Mucosa of gallbladder (tissue), 1 donor: ENCODE data around the gene CCDC106. TPM values are rescaled to one million over a fixed set of nuclear protein-coding genes. Genes with fewer than 3 reads are reported as not detected.

ENCODE experiments used
- DNase-seq: peaks from one replicate; pipeline ENCODE4 v3.0.0-alpha.2; 2020; ENCODE audit warnings: low spot score
- total RNA-seq: library from RNA; stranded (reverse); gene quantifications from one replicate; pipeline ENCODE4 v1.2.1, GENCODE V29; 2021
- donor health status: DM: no; HTN: no; CAD: no.

Gene CCDC106
- total RNA-seq, result 18.4 TPM

DNA sequence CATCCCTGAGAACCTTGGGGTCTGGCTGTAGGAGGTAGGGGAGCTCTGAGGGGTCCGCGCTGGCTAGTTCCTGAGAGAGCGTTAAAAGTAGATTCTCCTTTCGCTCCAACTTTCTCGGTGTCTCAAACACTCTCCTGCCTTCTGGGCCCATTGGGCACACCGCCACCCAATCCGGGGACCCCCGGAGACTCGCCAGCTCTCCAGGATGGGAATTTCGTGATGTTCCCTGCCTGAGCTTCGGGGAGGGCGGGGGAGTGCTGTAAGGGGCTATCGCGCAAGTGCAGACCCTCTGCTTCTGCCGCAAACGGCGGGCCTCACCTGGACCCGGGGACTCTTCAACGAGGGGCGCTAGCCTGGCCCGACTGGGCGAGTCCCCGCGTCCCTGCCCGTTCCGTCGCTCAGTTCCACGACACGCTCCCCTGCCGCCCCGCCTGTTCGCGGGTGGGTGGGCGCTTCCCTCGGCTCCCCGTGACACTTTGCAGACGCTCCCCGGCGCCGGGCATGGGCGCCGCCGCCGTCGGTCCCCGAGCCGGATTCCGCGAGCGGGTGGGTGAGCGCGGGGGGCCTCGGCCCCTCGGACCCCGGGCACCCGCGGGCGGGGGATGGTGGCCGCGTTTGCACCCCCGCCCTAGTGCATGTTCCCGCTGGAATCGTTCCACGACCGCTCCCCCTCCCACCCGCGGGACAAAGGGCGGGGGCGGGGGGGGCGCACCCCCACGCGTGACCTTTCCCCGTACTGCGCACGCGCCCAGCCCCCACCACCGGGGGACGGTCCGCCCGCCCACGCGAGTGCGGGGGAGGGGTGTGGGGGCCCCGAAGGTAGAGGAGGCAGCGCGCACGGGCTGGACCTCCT lies at the start of gene CCDC106:
CCDC106 (plus strand) TSS at position 481 of the 853 bp plus-strand sequence. CDS start 835 bp downstream, outside the sequence.
- no peak for DNase-seq

DNA sequence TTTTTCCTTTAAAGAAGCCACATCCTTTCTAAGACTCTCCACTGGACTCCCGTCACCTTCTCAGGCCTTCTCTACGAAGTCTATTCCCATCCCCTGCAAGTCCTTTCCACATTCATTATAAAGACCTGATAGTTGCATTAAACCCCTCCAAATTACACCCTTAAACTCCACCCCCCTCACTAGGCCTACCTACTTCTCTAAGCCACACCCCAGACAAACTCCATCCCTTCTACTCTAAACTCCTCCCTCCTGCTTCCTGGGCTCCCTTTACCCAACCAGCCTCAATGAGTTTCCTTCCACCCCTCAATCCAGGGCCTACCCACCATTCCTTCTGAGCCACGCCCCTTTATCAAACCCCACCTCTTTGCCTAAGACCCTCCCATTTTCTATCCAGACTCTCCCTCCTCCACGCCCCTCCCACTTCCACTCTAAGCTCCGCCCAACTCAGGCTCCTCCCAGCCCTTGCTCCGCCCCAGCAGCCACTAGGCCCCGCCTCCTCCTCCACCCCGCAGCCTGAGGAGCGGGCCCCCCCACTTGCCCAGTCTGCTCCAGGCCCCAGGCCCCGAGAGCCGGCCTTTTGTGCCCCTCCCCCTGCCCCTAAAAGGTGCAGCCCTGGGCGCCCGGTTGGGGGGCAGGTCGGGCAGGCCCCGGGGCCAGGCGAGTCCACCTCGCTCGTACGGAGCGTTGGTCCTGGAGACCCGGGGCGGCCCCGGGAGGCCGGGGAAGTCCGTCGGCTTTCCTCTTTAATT lies 49.1 kb upstream of the CCDC106 start:
- DNase-seq, result peak; percentile 94

DNA sequence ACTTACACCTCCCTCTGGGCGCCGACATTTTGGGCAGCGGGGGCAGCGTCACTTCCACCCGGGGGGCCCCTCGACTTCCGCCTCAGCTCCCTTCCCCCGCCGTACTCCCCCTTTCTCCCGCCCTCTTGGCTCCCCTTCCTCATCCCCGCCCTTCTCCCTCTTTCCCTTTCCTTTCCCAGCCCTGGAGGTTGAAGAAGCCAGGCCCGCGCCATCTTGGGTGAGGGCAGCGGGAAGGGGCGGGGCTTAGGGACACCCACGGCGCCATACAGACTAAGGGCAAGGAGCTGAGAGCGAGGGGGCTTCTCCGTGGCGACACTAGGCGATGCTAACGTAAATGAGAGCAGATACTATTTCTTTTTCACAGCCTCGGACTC lies 48.6 kb upstream of the CCDC106 start, which contains the start of gene FIZ1:
FIZ1 (minus strand) TSS at position 50 of the 374 bp plus-strand sequence. CDS start 1,652 bp downstream, outside the sequence.
- peak; percentile 98 for DNase-seq

DNA sequence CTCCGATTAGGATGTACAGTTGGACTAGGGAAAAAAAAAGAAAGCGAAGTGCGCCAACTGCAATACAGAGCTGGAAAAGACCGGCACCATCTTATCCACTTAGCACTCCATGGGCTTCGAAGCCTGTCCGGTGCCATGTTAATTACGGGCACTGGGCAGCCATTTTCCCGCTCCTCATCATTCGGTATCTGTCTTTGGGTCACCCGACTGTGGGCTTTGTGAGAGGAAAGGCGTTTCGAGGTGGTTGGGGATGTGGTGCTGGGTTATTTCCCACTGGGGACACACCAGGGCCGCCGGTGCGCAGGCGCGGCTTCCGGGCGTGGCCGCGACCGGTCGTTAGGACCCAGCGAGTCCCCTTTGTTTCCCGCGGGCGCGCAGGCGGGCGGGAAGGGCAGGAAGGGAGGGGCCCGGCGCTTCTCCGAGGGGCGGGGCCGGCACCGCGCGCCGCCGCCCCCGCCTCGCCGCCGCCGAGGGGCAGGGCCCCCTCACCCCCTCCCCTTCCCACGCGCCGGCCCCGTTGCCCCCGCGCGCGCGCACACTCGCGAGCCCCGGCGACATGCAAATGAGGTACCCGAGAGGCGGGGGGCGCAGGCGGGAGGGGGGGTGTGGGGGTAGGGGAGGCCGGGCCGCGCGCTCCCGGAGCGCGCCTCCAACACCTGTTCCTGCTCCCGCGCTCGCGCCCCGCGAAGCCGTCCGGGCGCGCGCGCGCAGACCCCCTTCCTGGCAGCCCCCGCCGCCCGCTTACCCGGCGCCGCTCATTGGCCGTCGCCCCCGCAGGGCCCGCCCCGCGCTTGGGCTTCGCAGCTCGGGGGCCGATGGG lies 48.0 kb upstream of the CCDC106 start, which contains the start of gene ZNF524:
ZNF524 (plus strand) TSS at position 447 of the 820 bp plus-strand sequence. CDS start 1,825 bp downstream, outside the sequence.
- DNase-seq, result peak; percentile 85

DNA sequence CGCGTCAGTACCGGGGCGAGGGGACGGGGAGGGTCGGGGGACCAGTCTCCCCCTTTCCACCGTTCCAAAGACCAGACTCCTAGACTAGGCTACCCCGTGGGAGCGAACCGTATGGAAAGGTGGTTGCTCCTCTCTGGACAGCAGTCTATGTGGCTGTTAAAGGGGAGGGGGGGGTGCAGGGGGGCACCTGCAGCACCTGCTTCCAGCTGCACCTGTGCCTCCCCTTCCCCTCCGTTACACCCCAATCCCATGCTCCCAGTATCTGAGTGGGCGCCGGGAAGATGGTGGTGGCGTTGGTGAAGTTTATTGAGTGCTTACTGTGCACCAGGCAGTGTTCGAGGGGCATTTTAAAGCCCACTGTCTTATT lies 47.4 kb upstream of the CCDC106 start:
- DNase-seq, result no peak

DNA sequence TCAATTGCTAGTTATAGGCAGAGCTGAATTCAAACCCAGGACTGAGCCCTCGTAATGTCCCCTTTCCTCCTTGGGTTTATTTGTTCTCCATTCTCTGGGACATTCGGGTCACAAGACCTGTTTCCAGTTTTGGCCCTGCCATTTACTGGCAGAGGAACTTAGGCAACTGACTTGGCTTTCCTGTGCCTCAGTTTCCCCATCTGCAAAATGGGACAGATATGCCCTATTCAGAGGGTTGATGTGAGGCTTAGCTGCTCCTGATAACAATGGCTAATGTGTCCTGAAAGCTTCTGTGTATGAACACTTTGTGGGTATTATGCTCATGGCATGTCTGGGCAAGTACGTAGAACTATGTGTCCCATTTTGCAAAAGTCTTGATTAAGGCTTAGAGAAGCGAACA lies 46.9 kb upstream of the CCDC106 start:
- no peak for DNase-seq

DNA sequence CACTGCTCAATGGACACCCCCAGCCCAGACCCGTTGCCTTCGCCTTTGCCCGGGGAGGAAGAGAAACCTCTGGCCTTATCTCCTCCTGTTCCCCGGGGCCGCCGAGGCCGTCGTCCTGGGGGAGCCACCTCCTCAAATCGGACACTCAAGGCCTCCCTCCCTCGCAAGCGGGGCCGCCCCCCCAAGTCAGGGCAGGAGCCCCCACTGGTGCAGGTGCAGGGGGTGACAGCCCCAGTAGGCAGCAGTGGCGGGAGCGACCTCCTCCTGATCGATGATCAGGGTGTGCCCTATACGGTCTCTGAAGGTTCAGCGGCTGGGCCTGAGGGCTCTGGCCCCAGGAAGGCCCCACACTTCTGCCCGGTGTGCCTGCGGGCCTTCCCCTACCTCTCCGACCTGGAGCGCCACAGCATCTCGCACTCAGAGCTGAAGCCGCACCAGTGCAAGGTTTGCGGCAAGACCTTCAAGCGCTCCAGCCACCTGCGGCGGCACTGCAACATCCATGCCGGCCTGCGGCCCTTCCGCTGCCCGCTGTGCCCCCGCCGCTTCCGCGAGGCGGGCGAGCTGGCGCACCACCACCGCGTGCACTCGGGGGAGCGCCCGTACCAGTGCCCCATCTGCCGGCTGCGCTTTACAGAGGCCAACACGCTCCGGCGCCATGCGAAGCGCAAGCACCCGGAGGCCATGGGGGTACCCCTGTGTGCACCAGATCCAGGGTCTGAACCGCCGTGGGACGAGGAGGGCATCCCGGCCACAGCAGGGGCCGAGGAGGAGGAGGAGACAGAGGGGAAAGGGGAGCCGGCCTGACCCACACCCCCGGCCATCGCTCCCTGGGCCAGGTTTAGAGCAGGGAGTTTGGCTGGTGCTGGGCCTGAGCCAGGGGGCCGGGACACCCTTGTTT lies 45.7 kb upstream of the CCDC106 start:
- DNase-seq, result no peak

DNA sequence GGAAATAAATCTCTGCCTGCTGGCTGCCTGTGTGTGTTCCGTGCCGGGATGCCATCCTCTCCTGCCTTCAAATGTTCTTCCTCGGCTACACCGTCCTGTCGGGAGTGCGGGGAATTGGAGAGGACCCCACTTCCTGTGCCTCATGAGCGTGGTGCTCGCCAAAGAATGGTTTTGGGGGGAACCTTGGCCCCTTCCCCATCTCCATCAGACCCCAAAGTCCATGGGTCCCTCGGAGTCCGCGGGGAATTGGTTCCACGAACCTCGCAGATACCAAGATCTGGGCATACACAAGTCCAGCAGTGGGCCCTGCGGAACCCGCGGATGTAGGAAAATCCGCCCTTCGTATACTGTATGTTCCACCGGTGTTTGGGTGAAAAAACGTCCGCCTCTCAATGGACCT lies 44.9 kb upstream of the CCDC106 start:
- no peak for DNase-seq

DNA sequence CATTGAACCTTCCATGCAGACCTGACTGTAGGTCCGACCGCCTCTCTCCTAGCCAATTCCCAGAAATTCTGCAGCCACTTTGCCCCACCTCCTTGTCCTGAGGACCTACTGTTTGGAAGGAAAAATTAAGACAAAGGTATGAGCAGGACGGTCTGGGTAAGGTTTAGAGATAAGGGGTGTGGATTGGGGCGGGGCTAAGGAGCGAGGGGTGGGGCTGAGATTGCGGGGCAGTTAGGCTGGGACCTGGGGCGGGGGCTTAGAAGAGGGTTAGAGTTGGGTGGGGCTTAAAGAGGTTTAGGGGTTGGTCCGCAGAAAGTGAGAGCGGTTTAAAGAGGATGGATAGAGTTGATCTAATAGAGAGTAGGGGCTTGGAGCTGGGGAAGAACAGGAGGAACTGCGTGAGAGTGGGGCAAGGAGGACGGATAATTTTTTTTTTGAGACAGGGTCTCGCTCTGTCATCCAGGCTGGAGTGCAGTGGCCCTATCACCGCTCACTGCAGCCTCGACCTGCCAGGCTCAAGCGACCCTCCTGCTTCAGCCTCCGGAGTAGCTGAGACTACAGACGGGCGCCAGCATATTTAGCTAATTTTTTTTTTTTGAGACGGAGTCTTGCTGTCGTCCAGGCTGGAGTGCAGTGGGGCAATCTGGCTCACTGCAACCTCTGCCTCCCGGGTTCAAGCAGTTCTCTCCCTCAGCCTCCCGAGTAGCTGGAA lies 44.3 kb upstream of the CCDC106 start:
- DNase-seq, result no peak

DNA sequence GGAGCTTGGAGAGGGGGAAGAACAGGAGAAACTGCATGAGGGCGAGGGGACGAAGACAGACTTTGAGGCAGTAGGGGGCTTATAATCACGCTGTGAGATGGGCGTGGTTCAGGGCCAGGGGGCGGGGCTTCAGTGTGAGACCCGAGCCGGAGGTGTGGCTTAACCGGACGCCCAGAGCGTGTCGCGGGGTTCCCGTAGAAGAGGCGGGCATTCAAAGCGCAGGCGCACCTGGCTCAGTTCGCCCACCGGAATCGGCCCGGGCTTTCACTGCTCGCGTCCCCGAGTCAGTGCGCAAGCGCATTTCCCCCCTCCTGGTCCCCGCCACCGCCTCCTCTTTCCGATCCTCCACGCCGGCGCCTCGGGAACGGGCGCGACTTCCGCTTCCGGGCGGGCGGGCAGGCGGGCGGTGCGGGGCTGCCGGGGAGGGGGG lies 42.8 kb upstream of the CCDC106 start:
- DNase-seq, result peak; percentile 97

DNA sequence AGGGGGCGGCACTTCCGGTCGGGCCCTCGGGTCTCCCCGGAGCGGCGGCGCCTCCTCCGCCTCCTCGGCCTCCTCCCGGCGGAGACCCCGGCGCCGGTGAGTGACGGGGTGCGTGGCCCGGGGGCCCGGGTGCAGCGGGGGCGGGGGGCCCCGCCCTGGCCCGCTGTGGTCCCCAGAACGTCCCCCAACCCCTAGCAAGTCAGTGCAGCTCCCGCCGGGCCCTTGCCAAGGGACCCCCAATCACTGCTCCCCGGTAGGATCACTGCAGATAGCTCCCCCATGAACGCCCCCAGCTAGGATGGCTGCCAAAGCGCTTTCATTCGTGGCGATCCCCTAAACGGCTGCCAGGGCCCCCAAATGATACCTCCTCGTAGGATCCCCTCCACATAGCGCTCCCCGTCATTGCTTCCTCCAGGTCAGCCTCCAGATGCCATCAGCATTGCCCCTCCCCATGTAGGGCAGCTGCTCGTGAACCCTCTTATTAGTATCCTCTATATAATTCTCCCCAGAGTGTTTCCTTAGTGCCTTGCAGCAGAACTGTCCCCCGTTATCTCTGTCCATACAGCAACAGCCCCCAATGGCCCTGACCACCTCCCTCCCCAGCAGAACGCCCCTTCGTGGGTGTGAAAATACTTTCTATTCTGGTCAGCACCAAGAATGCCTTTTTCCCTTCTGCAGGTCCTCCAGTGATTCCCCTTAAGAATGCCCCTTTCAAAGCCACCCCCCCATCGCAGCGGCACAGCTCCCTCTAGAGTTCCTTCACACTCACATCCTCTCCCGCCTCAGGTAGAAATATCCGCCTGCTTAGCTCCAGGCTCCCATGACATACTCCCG lies 42.2 kb upstream of the CCDC106 start, which contains the start of gene ZNF865:
ZNF865 (plus strand) TSS at position 11 of the 834 bp plus-strand sequence. CDS start 7,972 bp downstream, outside the sequence.
- peak; percentile 71 for DNase-seq

DNA sequence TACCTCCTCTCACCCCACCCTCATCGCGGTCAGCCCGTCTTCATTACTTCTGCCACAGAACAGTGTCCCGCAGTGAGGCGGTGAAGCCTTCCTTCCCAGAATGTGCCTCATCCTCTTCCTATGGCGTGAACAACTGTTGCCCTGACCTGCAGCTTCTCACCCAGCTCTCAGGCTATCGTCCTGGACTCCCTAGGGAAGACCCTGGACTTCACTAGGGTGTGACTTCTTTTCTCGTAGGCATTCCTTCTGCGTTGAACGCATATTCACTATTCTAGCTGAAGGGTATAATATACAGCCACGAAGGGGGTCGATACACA lies 41.6 kb upstream of the CCDC106 start:
- DNase-seq, result no peak

DNA sequence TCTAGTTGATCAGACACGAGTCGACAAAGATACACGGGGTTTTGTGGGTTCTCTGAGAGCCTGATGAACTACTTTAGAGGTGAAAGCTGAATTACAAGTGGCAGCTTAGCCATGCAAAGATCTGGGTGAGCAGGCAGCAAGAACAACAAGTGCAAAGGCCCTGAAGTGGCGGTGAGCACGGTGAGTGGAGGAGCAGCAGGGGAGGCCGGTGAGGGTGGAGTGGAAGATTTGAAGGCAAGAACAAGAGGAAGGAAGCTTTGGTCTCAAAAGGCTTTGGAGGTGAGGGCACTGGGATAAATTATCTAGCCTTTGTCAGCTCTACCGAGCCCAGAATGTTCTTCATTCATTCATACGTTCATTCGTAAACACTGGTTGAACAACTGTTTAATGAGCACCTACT lies 41.2 kb upstream of the CCDC106 start:
- no peak for DNase-seq

DNA sequence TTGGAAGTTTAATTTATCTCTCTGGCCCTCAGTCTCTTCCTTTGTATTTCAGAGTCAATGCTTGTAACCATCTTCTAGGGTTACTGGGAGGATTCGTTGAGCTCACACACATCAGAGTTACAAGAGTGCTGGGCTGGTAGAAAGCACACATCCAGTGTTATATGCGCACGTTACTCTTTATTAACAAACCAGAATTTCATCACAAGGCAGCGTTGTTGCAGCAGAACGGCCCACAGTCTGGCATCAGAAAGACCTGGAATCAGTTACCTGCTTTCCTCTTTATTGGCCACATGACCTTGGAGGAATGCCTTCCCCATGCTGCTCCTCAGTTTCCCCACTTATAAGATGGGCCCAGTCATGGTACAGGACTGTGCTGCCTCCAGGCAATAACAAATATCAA lies 38.7 kb upstream of the CCDC106 start:
- DNase-seq, result no peak

DNA sequence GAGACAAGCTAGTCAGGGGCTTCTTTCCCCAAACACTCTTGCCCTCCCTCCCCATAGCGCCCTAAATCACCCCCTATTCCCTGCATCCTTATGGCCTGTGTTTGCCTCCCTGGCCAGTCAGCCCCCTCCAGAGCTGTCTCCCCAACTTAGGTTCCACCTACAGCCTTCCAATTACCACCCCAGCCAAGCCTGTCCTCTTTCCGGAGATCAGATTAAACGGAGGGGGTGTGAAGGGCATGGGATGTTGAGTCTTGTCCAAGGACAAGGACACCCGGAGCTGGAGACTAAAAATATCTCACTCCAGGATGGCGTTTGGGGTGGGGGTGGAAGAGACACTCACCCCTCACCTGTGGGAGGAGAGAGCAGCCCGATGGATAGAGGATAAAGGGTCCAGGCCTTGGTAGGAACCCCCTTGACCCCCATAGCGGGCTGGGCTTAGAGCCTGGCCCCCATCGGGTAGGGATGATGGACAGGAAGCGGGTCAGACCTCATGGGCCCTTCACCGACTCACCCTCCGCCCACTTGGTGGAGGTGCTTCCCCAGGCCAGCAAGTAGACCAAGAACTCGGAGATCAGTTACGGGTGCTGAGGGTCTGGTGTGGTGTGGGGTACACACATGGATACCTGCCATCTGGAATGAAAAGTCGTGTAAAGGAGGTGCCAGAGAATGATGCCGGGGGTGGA lies 36.6 kb upstream of the CCDC106 start:
- no peak for DNase-seq

DNA sequence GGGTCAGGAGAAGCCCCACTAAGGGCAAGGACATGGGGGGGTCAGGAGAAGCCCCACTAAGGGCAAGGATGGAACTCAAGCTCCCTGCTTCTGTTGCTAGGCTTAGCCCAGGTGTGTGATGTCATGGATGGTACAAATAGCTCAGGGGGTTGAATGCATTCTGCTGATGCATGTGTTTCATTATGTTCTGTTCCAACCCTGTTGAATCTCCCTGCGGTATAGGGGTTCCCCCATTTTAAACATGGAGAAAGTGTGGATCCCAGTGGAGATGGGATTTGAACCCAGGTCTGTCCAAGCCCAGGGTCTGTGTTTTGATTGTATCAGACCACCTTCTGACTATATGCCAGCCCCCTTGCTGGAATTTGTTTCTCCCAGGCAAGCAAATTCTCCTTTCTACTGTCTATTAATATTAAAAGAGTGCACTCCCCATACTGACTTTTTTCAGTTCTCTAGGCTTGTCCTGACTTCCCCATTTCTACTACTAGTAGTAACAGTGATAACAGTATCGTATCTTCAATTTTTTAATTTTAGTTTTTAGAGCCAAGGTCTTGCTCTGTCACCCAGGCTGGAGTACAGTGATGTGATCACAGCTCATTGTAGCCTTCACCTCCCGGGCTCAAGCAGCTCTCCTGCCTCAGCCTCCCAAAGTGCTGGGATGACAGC lies 35.9 kb upstream of the CCDC106 start:
- no peak for DNase-seq

DNA sequence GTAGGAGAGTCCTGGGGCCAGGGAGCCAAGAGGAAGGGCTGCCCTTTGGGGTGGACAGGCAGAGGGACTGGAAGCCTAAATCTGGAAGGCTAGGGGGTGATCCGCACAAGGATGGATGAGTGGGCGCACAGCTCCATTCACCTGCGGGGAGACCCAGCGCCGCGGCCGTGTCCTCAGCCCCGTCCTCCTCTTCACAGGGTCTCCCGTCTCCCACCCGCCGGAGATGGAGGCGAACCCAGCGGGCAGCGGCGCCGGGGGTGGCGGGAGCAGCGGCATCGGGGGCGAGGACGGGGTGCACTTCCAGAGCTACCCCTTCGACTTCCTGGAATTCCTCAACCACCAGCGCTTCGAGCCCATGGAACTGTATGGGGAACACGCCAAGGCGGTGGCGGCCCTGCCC lies 34.6 kb upstream of the CCDC106 start:
- no peak for DNase-seq
